Immature natural killer cell (primary cell): ENCODE results near the gene POLD1. TPM values are rescaled to one million over a fixed set of nuclear protein-coding genes. Genes with fewer than 3 reads are reported as not detected.
"Not testable (repeated sequence)": the region's sequence is repeated elsewhere in the genome, so short reads cannot be mapped to it uniquely, and the experiment has no call there.

Source experiments
- DNase-seq, 3 donors: peaks; one replicate each; pipeline ENCODE4 v3.0.0; 2022; ENCODE audit warnings: mixed read lengths in 1 of 3
- H3K27ac Mint-ChIP-seq, 6 donors: one replicate each; pipeline ENCODE4 v1.8.0; 2020; ENCODE audit warnings: mixed read lengths in 6 of 6, mild to moderate bottlenecking in 5 of 6, inconsistent platforms in 4 of 6, moderate library complexity in 3 of 6
- H3K27me3 Mint-ChIP-seq, 3 donors: one replicate each; pipeline ENCODE4 v1.8.0; 2020 to 2021; ENCODE audit warnings: low read depth in 3 of 3, mild to moderate bottlenecking in 3 of 3, mixed read lengths in 3 of 3, moderate library complexity in 3 of 3, inconsistent platforms in 1 of 3
- H3K36me3 Mint-ChIP-seq, 3 donors: one replicate each; pipeline ENCODE4 v1.8.0; 2020; ENCODE audit warnings: mixed read lengths in 3 of 3, inconsistent platforms in 2 of 3, mild to moderate bottlenecking in 2 of 3
- H3K4me1 Mint-ChIP-seq, 2 donors: one replicate each; pipeline ENCODE4 v1.8.0; 2020; ENCODE audit warnings: inconsistent platforms in 2 of 2, mild to moderate bottlenecking in 2 of 2, mixed read lengths in 2 of 2, moderate library complexity in 1 of 2
- H3K4me3 Mint-ChIP-seq, 5 donors: one replicate each; pipeline ENCODE4 v1.8.0; 2020; ENCODE audit warnings: mild to moderate bottlenecking in 5 of 5, mixed read lengths in 5 of 5, inconsistent platforms in 3 of 5, moderate library complexity in 3 of 5
- H3K9me3 Mint-ChIP-seq, 6 donors: one replicate each; pipeline ENCODE4 v1.8.0; 2020; ENCODE audit warnings: mild to moderate bottlenecking in 6 of 6, mixed read lengths in 6 of 6, inconsistent platforms in 4 of 6, moderate library complexity in 3 of 6
- polyA plus RNA-seq, 3 donors: library from polyadenylated mRNA; unstranded; fragments of 300-500 nt; fragmentation: Illumina TruSeq; gene quantifications; one replicate each; pipeline ENCODE4 v1.2.3, GENCODE V29; 2021

The POLD1 gene
- polyA plus RNA-seq, result 10 to 100 TPM; 14.5 to 24.8 (median 22.8) TPM

DNA sequence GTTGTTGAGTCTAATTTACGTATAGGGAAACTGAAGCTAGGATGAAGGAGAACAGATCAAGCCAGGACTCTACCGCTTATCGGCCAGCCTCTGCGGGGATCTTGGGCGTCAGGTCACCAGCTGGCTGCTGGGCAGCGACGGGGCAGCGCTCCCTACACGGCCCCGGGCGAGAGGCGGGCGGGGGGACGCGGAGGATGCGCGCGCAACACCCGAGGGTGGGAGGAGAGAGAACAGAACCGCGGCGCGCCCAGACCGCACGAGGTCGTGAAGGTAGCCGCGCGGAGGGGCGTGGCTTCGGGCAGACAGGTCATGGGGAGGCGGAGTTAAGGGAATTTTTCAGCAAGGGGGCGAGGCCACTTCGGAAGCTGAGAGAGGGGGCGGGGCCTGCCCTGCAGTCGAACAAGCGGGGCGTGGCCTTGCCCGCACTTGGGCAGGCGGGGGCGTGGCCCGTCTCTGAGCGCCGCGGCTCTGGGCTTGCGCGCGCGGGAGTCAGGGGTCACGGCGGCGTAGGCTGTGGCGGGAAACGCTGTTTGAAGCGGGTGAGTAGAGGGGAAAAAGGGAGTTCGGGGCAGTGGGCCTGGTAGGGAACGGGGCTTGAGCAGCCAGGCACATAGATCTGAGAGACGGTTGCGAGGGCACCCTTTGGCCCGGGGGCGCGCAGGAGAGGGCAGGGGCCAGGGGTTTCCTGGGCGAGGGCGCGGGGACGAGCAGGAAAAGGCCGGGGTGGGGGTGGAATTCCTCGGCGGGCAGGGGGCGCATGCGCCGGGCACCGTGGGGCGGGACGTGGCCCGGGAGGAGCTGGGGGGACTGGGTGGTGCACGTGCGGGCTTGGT, at the start of gene POLD1:
POLD1 (plus strand) TSS at position 496 of the 833 bp plus-strand sequence. CDS start 14,505 bp downstream, outside the sequence.
- Mint-ChIP-seq H3K36me3 (peaks cover 12 to 24% (median 16%) of the 10 kb centered on the region in 3 donors), H3K27ac (peak within 1 kb of the TSS; percentile 88 to 96 (median 92)), H3K4me1 (peaks cover 32 to 34% of the 10 kb centered on the region in 2 donors), H3K9me3 (no peaks in the 10 kb centered on the region), H3K4me3 (peak within 1 kb of the TSS; percentile 90 to 99 (median 91)), H3K27me3 (peaks cover 15 to 20% (median 19%) of the 10 kb centered on the region in 3 donors)
- peak; percentile 99 for DNase-seq

DNA sequence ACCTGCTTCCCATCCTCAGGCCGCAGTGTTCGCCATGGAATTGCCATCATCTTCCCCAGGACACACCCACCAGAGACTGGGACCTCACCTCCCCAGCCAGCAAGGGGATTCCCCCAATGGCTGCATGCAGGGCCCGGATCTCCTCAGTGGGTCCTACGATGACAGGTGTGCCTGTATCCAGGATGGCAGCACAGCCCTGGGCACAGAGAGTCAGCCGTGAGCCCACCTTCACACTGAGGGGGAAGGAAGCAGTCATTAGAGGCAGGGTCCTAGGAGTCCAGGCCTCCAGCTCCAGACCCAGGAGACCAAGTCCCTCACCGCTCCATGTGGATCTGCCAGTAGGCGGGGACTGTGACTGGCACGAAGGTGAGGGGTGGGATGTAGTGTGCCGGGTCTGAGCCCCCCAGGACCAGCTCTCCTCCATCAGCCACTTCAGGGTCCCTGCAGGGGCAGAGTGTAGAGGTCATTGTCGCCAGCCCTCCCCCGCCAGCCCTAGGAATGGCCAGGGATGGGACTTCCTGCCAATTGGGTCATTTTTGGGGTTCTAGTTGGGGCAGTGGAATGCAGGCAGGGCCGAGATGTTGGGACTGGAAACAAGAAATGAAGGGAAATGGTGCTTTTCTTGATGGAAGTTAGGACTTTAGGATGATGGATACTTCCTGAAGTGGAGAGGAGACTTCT, 49.3 kb upstream of the POLD1 start:
- peaks cover 0 to 18% (median 4%) of the 10 kb centered on the region in 6 donors for H3K9me3 Mint-ChIP-seq
- peaks cover 31 to 38% of the 10 kb centered on the region in 2 donors for H3K4me1 Mint-ChIP-seq
- peak overlapping the region; percentile 31 to 93 (median 41) for H3K4me3 Mint-ChIP-seq
- H3K27me3 Mint-ChIP-seq, result peaks cover 14 to 34% (median 23%) of the 10 kb centered on the region in 3 donors
- no peak for DNase-seq
- peaks cover 3 to 7% (median 4%) of the 10 kb centered on the region in 3 donors for H3K36me3 Mint-ChIP-seq
- H3K27ac Mint-ChIP-seq, result peak overlapping the region in 1 of 6 donors; percentile 55

DNA sequence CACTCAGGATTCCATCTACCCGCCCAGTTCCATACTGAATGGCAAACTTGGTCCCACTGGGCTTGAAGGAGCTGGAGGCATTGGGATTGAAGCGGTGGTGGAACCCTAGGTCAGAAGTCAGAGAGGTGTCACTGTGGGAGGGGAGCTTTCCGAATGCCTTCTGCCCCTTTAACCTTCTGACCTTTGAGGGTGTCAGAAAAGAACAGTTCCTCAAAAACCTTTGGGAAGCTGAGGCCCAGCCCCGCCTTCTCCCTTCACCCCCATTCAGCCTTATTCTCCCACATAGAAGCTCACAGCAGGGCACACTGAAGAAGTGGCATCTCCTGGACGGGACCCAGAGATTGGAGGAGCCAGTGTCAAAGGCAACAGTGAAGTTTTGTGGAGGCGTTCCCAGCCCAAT, 47.1 kb upstream of the POLD1 start:
- not testable (repeated sequence) for DNase-seq

DNA sequence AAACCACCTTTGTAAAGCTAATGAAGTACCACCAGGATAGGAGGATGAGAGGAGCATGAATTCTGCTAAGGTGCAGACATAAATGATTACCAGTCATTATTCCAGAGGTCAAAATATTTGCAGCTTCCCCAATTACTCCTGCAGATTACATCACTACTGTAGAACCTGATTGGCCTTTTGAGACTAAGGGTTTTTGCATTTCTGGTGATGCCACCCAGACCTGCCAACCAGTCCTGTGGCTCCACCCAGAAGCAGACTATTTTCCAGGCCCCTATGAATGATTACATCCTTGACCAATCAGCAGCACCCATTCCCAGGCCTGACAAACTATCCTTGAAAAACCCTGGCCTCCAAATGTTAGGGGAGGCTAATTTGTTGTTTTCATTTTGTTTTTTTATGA, 43.8 kb upstream of the POLD1 start:
- H3K27me3 Mint-ChIP-seq, result peaks cover under 1 to 6% (median 5%) of the 10 kb centered on the region in 3 donors
- H3K36me3 Mint-ChIP-seq, result peaks cover 0 to 2% (median 0%) of the 10 kb centered on the region in 3 donors
- H3K9me3 Mint-ChIP-seq, result peaks cover 0 to 3% (median 0%) of the 10 kb centered on the region in 6 donors
- H3K27ac Mint-ChIP-seq, result no peak overlapping the region
- H3K4me1 Mint-ChIP-seq, result peaks cover 0 to 2% of the 10 kb centered on the region in 2 donors
- no peak overlapping the region for H3K4me3 Mint-ChIP-seq
- DNase-seq, result no peak

More for the DNA sequence above, 47.1 kb upstream of the POLD1 start:
- H3K27ac Mint-ChIP-seq, H3K9me3 Mint-ChIP-seq, H3K4me3 Mint-ChIP-seq, H3K36me3 Mint-ChIP-seq: not testable (repeated sequence)
- H3K27me3 Mint-ChIP-seq, result peaks cover 12 to 21% (median 15%) of the 10 kb centered on the region in 3 donors
- H3K4me1 Mint-ChIP-seq, result peaks cover 11 to 20% of the 10 kb centered on the region in 2 donors

DNA sequence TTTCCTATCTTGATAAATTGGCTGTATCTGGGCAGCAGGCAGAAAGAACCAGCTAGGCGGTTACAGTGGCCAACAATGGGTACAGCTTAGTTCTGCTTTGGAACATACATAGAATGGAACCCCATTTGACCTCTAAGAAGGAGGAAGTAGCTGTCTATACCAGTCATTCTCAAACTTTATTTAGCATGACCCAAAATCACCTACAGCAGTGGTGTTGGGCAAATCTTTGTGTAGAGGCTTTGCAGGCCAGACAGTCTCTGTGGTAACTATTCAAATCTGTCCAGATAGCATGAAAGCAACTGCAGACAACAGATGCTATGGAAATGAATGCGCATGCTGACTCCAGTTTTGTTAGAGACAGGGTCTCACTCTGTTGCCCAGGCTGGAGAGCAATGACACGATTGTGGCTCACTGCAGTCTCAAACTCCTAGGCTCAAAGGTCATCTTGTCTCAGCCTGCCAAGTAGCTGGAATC, 43.0 kb upstream of the POLD1 start:
- no peak overlapping the region for H3K4me3 Mint-ChIP-seq
- H3K27ac Mint-ChIP-seq, result no peak overlapping the region
- no peaks in the 10 kb centered on the region for H3K4me1 Mint-ChIP-seq
- no peak for DNase-seq
- H3K36me3 Mint-ChIP-seq, result no peaks in the 10 kb centered on the region
- peaks cover 0 to 3% (median 0%) of the 10 kb centered on the region in 6 donors for H3K9me3 Mint-ChIP-seq
- H3K27me3 Mint-ChIP-seq, result peaks cover 2 to 5% (median 3%) of the 10 kb centered on the region in 3 donors

DNA sequence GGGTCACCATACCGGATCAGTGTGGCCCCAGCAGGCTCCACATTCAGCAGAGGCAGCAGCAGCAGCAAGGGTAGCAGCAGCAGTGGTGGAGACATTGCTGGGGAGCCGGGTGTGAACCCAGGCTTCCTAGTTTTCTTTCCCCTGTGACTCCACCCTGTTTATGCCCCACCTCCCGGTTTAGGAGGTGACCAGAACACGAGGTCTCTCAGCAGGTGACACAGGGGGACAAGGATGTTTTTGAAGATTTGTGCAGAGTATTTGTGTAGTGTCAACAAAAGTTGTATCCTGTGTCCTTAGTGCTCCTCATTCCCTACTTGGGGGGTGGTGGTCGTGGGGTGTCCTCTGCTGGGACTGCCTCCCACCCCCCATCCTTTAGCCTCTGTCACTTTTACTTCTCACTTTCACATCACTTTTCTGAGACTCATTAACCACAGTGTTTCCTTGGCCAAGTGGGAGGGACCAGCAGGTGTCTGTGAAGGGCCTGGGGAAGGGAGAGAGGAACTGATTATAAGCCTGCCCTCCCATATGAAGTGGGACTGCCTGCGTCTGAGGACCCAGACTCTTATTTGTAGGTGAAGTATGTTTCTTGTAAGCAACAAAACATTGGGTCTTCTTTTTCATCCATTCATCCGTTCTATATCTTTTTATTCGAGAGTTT, 39.4 kb upstream of the POLD1 start:
- Mint-ChIP-seq H3K4me3 (peak overlapping the region in 1 of 5 donors; percentile 21), H3K27ac (no peak overlapping the region), H3K4me1 (no peaks in the 10 kb centered on the region), H3K36me3 (no peaks in the 10 kb centered on the region), H3K9me3 (peaks cover 0 to 5% (median 2%) of the 10 kb centered on the region in 6 donors), H3K27me3 (peaks cover 0 to 8% (median 7%) of the 10 kb centered on the region in 3 donors)
- no peak for DNase-seq

DNA sequence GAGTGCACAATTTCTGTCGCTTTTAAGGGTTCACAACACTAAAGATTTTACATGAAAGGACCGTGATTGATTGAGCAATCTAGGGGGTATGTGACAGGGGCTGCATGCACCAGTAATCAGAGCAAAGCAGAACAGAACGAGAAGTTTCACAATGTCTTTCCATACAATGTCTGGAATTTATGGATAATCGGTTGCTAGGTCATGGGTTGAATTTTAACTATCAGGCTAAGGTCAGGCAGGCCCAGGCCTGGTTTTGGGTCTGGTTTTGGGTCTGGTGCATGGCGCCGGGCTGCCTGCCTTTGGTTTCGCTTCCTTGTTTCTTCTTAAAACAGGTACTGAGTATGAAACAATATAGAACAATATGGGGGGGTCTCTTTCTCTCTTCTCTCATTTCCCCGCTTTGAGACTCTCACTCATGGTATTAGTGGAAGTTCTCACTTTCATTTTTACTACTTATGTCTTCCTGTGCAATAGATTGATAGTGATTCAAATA, 37.0 kb upstream of the POLD1 start:
- not testable (repeated sequence) for H3K9me3 Mint-ChIP-seq, H3K4me3 Mint-ChIP-seq, DNase-seq, H3K4me1 Mint-ChIP-seq, H3K36me3 Mint-ChIP-seq, H3K27ac Mint-ChIP-seq
- H3K27me3 Mint-ChIP-seq, result peaks cover 0 to 11% (median 4%) of the 10 kb centered on the region in 3 donors

DNA sequence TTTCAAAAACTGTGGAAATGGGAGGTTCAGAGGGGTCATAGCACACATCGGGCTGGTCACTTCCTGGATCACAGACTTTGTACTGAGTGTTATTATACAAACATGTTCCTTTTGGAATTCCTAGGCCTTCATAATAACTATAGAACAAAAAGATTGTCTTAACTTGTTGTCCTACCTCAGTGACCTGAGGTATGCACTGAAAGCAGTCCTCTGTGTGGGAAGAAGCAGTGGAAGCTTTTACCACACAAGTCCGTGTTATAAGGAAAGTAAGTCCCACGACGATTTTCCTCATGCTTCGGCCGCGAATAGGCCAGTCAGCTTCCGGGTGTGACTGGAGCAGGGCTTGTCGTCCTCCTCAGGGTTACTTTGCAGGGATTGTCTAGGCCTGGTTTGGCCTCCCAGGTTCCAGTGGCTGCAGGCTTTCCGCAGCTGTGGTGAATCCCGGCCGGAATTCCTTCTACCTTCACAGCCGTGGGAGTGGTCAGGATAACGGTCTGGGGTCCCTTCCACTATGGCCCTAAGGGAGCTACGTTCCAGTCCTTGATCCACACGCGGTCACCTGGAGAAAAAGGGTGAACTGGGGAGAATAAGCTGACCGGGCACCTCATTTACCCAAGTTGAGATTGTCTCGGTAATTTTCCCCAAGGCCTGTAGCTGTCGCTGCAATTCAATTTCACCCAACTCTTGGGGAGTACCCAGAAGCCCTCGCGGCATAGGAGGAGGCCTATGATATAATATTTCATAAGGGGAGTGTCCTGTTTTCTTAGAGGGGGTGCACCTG, 34.7 kb upstream of the POLD1 start:
- no peak overlapping the region for H3K27ac Mint-ChIP-seq
- no peaks in the 10 kb centered on the region for H3K4me1 Mint-ChIP-seq
- H3K4me3 Mint-ChIP-seq, result no peak overlapping the region
- no peak for DNase-seq
- H3K9me3 Mint-ChIP-seq, result peaks cover 0 to 5% (median 2%) of the 10 kb centered on the region in 6 donors
- no peaks in the 10 kb centered on the region for H3K36me3 Mint-ChIP-seq
- H3K27me3 Mint-ChIP-seq, result peaks cover 0 to 11% (median 3%) of the 10 kb centered on the region in 3 donors

DNA sequence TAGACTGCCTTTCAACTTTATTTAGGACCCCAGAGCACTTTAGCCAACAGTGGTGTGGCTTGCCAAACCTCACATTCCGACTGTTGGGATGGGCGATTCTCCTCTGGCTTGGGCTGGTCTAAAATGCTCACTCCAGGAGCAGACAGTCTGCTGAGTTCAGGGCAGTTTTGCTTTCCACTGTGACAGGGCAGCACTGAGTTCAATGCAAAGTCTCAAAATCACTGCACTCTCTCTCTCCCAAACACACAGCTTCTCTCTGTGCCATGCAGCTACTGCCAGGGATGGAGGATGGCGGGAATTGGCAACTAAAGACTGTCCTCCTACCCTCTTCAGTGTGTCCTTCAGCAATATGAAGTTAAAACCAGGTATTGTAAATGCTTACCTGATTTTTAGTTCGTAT, 31.9 kb upstream of the POLD1 start:
- H3K27me3 Mint-ChIP-seq, result peaks cover 2 to 7% (median 4%) of the 10 kb centered on the region in 3 donors
- peaks cover 0 to 4% of the 10 kb centered on the region in 2 donors for H3K4me1 Mint-ChIP-seq
- no peak for DNase-seq
- peaks cover 0 to 3% (median 0%) of the 10 kb centered on the region in 6 donors for H3K9me3 Mint-ChIP-seq
- H3K4me3 Mint-ChIP-seq, result no peak overlapping the region
- H3K36me3 Mint-ChIP-seq, result no peaks in the 10 kb centered on the region
- no peak overlapping the region for H3K27ac Mint-ChIP-seq

DNA sequence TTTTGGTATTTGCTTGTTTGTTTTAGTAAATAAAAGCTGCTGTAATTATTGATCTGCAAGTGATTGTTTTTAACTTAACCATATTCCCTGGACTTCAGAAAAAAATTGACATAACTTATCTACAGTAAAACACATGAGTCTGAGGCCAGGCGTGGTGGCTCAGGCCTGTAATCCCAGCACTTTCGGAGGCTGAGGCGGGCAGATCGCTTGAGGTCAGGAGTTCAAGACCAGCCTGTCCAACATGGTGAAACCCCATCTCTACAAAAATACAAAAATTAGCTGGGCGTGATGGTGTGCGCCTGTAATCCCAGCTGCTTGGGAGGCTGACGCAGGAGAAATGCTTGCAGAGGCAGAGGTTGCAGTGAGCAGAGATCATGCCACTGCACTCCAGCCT, 30.7 kb upstream of the POLD1 start:
- peaks cover 0 to 11% of the 10 kb centered on the region in 2 donors for H3K4me1 Mint-ChIP-seq
- not testable (repeated sequence) for H3K9me3 Mint-ChIP-seq, H3K4me3 Mint-ChIP-seq, DNase-seq, H3K36me3 Mint-ChIP-seq, H3K27ac Mint-ChIP-seq, H3K27me3 Mint-ChIP-seq

DNA sequence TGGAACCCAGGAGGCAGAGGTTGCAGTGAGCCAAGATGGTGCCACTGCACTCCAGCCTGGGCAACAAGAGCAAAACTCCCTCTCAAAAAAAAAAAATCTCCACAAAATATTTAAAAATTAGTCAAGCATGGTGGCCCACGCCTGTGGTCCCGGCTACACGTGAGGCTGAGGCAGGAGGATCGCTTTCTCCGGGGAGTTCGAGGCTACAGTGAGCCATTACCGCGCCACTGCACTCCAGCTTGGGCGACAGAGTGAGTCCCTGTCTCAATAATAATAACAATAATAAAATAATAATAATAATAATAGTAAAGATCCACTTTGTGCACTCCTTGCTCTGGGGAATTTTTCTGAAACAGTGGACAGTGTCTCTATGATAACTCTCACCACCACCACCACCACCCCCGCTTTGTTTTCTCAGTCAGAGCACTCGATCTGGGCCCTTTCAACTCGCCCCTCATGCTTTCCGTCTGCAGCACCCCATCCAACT, 27.4 kb upstream of the POLD1 start:
- H3K4me3 Mint-ChIP-seq, result peak overlapping the region; percentile 14 to 92 (median 89)
- peak overlapping the region in 5 of 6 donors; percentile 88 to 97 (median 94) for H3K27ac Mint-ChIP-seq
- DNase-seq, result no peak
- peaks cover 0 to 2% (median 0%) of the 10 kb centered on the region in 6 donors for H3K9me3 Mint-ChIP-seq
- peaks cover 0 to 21% of the 10 kb centered on the region in 2 donors for H3K4me1 Mint-ChIP-seq
- no peaks in the 10 kb centered on the region for H3K36me3 Mint-ChIP-seq
- peaks cover 11 to 17% (median 15%) of the 10 kb centered on the region in 3 donors for H3K27me3 Mint-ChIP-seq

DNA sequence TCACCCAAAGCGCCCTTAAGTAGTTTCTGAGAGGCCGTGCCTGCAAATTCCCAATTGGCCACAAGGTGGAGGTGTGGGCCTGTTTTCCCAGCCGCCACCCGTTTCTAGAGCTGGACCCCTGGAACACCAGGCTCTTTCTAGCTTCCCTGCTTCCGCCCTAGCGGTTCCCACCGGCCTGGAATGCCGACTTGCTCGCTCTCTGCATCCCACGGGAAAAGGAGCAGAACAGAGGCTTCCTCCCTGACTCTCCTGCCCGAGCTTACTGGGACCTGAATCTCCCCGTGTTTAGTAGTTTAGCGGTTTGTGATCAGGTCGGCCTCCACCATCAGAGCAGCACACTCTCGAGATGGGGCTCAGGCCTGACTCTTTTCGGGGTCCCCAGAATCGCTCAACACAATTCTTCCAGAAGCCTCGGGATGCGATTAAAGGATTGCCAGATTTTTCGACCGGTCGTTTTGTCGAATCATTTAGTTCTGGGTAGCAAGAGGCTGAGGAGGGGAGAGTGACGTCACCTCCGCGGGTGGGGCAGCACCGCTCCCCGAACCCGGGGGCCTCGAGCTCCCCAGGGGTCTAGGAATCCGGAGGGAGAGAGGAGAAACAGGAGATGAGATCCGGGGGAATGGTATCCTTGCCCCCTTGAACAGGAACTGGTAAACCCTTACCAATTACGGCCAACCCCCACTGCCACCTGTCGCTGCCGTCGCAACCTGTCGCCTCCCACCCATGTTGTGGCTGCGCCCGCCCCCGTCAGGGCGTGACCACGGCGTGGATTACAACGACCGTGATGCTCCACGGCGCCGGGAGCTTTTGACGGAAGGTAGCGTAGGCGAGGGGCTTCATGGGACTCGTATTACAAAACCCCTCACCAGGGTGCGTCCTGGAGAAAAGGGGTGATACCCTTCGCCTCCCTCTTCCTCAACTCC, 26.7 kb upstream of the POLD1 start:
- DNase-seq, result peak; percentile 82 to 87 (median 82)
- peak overlapping the region; percentile 88 to 97 (median 94) for H3K27ac Mint-ChIP-seq
- peaks cover 0 to 21% of the 10 kb centered on the region in 2 donors for H3K4me1 Mint-ChIP-seq
- peak overlapping the region; percentile 84 to 92 (median 90) for H3K4me3 Mint-ChIP-seq
- H3K27me3 Mint-ChIP-seq, result peaks cover 11 to 17% (median 15%) of the 10 kb centered on the region in 3 donors
- H3K36me3 Mint-ChIP-seq, result no peaks in the 10 kb centered on the region
- peaks cover 0 to 2% (median 0%) of the 10 kb centered on the region in 6 donors for H3K9me3 Mint-ChIP-seq
